ENCODE measurements around the gene CSMD2.

Gene CSMD2

DNA sequence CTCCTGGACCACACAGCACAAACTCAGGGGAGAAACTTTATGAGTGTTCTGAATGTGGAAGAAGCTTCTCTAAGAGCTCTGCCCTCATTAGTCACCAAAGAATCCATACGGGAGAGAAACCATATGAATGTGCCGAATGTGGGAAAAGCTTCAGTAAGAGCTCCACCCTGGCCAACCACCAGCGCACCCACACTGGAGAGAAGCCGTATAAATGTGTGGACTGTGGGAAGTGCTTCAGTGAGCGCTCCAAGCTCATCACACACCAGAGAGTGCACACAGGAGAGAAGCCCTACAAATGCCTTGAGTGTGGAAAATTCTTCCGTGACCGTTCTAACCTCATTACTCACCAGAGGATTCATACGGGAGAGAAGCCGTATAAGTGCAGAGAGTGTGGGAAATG is 670.1 kb downstream of the CSMD2 start:
- no peak for DNase-seq
- no peak overlapping the region for H3K27ac ChIP-seq
- TF ChIP-seq, protein P1, sequence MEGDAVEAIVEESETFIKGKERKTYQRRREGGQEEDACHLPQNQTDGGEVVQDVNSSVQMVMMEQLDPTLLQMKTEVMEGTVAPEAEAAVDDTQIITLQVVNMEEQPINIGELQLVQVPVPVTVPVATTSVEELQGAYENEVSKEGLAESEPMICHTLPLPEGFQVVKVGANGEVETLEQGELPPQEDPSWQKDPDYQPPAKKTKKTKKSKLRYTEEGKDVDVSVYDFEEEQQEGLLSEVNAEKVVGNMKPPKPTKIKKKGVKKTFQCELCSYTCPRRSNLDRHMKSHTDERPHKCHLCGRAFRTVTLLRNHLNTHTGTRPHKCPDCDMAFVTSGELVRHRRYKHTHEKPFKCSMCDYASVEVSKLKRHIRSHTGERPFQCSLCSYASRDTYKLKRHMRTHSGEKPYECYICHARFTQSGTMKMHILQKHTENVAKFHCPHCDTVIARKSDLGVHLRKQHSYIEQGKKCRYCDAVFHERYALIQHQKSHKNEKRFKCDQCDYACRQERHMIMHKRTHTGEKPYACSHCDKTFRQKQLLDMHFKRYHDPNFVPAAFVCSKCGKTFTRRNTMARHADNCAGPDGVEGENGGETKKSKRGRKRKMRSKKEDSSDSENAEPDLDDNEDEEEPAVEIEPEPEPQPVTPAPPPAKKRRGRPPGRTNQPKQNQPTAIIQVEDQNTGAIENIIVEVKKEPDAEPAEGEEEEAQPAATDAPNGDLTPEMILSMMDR (IDR thresholded peaks at IDR 0.05; ENCODE audit: low read depth, low read length) = no peak
- peaks cover 18% of the 10 kb centered on the region for H3K9me3 ChIP-seq (ENCODE audit: severe bottlenecking)
- H3K36me3 ChIP-seq = peaks cover 37% of the 10 kb centered on the region
- H3K27me3 ChIP-seq (ENCODE audit: insufficient read depth, low read depth, severe bottlenecking) = no peaks in the 10 kb centered on the region
- H3K4me3 ChIP-seq (ENCODE audit: low read depth, low read length) = no peak overlapping the region

- peaks cover 19% of the 10 kb centered on the region for H3K36me3 ChIP-seq
- DNase-seq = no peak
- H3K27ac ChIP-seq = no peak overlapping the region
- no peaks in the 10 kb centered on the region for H3K9me3 ChIP-seq (ENCODE audit: severe bottlenecking)
- TF ChIP-seq, protein P1 (IDR thresholded peaks at IDR 0.05; ENCODE audit: low read depth, low read length) = no peak
- no peak overlapping the region for H3K4me3 ChIP-seq (ENCODE audit: low read depth, low read length)
- no peaks in the 10 kb centered on the region for H3K27me3 ChIP-seq (ENCODE audit: insufficient read depth, low read depth, severe bottlenecking)
Measured at GRCh38 chr1:33488624-33489023, 676.4 kb downstream of the CSMD2 start.

DNA sequence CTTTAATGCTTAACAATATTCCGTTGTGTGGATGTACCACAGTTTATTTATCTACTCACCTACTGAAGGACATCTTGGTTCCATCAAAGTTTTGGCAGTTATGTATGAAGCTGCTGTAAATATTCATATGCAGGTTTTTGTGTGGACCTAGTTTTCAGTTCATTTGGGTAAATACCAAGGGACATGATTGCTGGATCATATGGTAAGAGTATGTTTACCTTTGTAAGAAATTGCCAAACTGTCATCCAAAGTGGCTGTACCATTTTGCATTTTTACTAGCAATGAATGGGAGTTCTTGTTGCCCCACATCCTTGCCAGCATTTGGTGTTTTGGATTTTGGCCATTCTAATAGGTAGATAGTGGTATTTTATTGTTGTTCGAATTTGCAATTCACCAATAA is 682.6 kb downstream of the CSMD2 start:
- Histone ChIP-seq H3K4me3 (ENCODE audit: low read depth, low read length) (no peak overlapping the region), H3K9me3 (ENCODE audit: severe bottlenecking) (no peaks in the 10 kb centered on the region), H3K27ac (no peak overlapping the region), H3K36me3 (peaks cover 9% of the 10 kb centered on the region), H3K27me3 (ENCODE audit: insufficient read depth, low read depth, severe bottlenecking) (no peaks in the 10 kb centered on the region)
- TF ChIP-seq, protein P1 (IDR thresholded peaks at IDR 0.05; ENCODE audit: low read depth, low read length) = no peak
- DNase-seq = no peak

- TF ChIP-seq, protein P1 (IDR thresholded peaks at IDR 0.05; ENCODE audit: low read depth, low read length) = no peak
- no peak for DNase-seq
- no peaks in the 10 kb centered on the region for H3K9me3 ChIP-seq (ENCODE audit: severe bottlenecking)
- no peaks in the 10 kb centered on the region for H3K27me3 ChIP-seq (ENCODE audit: insufficient read depth, low read depth, severe bottlenecking)
- no peak overlapping the region for H3K27ac ChIP-seq
- no peak overlapping the region for H3K4me3 ChIP-seq (ENCODE audit: low read depth, low read length)
- H3K36me3 ChIP-seq = peaks cover 9% of the 10 kb centered on the region
Measured at GRCh38 chr1:33477451-33477850, 687.6 kb downstream of the CSMD2 start.

DNA sequence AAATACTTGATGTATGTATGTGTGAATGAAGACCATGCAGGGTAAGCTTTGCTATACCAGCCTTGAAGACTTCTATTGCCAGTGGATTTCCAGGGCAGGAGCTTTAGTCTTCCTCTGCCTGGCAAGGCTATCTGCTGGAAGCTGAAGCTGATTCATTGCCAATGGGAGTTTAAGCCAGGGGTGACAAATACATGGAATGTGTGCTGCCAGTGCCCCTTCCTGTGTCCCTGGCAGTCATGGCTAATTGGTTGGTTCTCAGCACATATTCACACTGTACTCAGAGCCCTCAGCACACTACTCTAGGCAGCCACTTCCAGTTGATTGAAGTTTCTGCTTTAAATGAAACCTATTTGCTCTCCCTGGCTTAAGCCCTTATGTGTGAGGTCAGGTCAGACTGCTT is 691.1 kb downstream of the CSMD2 start:
- no peak for DNase-seq
- H3K9me3 ChIP-seq (ENCODE audit: severe bottlenecking) = no peaks in the 10 kb centered on the region
- H3K27me3 ChIP-seq (ENCODE audit: insufficient read depth, low read depth, severe bottlenecking) = no peaks in the 10 kb centered on the region
- H3K4me3 ChIP-seq (ENCODE audit: low read depth, low read length) = no peak overlapping the region
- H3K27ac ChIP-seq = no peak overlapping the region
- TF ChIP-seq, protein P1 (IDR thresholded peaks at IDR 0.05; ENCODE audit: low read depth, low read length) = no peak
- no peaks in the 10 kb centered on the region for H3K36me3 ChIP-seq

DNA sequence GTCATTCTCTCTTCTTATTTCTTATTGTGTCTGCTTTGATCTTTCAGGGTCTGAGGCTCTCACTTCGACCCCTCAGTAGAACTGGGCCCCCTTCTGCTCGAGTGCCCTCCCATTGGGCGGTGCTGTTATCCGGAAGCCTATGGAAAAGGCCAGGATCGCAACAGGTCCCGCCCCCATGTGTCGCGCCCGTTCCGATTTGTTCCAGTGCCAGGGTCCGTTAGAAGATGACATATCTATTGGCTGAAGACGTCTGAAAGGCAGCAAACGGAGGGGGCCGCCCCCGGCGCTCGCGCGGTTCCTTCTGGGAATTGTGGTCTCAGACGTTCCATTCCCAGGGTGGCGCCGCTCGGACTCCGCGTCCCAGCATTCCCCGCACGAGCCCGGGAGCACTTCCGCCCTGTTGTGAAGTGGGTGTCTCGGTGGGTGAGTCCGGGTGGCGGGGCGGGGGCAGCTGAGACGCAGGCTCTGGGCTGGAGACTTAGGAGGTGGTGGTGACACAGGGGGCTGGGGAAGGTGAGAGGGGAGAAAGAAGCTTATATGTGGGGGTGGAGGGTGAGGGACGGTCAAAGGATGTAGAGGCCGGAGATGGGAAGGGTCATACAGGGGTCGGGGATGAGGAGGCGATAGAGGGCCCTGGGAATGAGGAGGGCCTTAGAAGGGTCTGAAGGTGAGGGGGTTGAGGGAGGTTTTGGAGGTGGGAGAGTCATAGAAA is 692.6 kb downstream of the CSMD2 start, which contains the start of gene ZSCAN20:
Gene ZSCAN20 (plus strand): TSS at position 377 of the 712 bp plus-strand sequence. CDS start 6,644 bp downstream, outside the sequence.
- peak; percentile 98 for DNase-seq
- H3K27ac ChIP-seq = peak within 1 kb of the TSS; percentile 52
- no peaks in the 10 kb centered on the region for H3K27me3 ChIP-seq (ENCODE audit: insufficient read depth, low read depth, severe bottlenecking)
- no peaks in the 10 kb centered on the region for H3K36me3 ChIP-seq
- H3K4me3 ChIP-seq (ENCODE audit: low read depth, low read length) = peak within 1 kb of the TSS; percentile 71
- TF ChIP-seq, protein P1 (IDR thresholded peaks at IDR 0.05; ENCODE audit: low read depth, low read length) = no peak
- no peaks in the 10 kb centered on the region for H3K9me3 ChIP-seq (ENCODE audit: severe bottlenecking)

Data from WERI-Rb-1 (cell line).